Measurements from ENCODE around the gene GMPPB. TPM values are rescaled to one million over a fixed set of nuclear protein-coding genes. Genes with fewer than 3 reads are reported as not detected.
"Not testable (repeated sequence)": the region's sequence is repeated elsewhere in the genome, so short reads cannot be mapped to it uniquely, and the experiment has no call there.

Gene GMPPB
- polyA plus RNA-seq, 3 donors: 10.7 to 14.1 (median 12.8) TPM

- DNase-seq (ENCODE audit: low read depth in 3 of 3, low spot score in 2 of 3): not testable (repeated sequence)
These were observed 29.2 kb downstream of the GMPPB start for GRCh38 chr3:49694409-49695070.

DNA sequence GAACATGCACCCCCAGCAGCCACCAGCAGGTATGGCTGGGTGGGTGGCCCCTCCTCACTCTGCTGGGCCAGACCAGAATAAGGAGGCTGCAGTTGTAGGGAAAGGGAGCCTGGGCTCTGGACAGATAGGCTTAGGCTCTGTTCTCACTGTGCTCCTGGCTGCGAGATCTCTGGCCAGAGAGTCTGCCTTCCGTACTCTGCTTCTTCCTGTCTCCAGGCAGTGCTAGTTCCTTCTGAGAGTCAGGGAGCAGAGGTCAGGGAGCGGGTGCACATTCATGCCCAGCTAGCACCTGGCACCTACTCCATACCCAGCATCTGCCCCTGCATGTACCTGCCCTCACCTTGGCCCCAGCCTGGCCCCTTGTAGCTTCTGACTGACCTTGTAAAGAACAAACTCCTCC is 32.3 kb downstream of the GMPPB start:
- DNase-seq (ENCODE audit: low read depth in 3 of 3, low spot score in 2 of 3): not testable (repeated sequence)

DNA sequence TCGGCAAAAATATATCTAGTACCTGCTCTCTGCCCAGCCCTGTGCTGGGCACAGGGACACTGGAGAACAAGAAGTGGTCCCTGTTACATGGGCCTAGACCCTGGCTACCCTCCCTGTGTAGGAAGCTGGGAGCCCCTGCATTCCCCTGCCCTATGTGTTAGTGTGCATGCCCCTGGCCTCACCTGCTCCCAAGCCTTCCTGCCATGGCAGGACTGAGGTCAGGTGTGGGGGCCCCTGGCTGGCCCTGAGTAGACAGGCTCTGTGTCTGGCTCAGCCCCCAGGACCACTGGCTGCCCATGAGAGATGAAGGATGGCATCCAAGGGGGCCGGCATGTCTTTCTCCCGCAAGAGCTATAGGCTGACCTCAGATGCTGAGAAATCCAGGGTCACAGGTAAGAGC is 32.9 kb downstream of the GMPPB start:
- DNase-seq (ENCODE audit: low read depth in 3 of 3, low spot score in 2 of 3): not testable (repeated sequence)

GRCh38 chr3:49689908-49690624 is 33.7 kb downstream of the GMPPB start:
- DNase-seq (ENCODE audit: low read depth in 3 of 3, low spot score in 2 of 3): not testable (repeated sequence)

DNA sequence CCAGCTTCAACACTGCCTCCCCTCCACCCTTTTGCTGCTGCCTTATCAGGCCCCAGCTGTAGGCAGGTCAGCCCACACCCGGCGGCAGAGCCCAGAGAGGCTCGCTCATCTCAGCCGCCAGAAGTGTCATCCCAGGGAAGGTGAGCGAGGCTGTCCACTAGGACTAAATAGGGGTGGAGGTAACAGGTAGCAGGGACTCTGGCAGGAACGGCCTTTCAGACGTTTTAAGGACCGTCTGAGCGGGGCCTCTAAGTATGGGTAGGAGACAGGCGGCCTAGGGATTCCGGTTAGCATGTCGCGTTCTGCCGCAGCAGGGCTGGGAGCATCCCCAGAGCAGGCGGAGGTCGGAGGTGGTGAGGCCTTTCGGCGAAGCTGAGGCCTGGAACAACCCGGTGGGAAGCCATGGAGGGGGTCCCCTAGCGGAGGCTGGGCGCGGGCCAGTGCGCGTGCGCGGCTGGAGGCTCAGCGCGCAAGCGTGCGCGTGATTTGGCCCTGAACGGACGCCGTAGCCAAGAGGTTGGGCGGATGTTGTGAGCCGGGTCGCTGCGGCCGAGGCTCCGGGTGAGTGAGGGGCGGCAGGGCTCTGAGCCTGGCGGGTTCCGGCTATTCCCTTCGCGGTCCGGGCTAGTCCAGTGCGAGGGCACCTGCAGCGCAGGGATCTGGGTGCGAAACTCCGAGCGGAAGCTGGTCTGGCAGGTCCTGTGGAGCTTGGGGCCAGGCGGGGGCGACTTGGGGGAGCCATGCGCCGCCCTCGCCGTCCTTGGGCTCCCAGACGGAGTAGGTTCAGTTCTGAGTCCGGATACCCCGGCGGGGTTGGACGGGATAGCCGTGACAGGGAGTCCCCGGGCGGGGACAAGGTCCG is 34.5 kb downstream of the GMPPB start, which contains the start of the genes MST1 and RNF123:
Gene MST1 (minus strand): TSS at position 429 of the 862 bp plus-strand sequence. CDS start 783 bp downstream, outside the sequence.
Gene RNF123 (plus strand): TSS at position 512 of the 862 bp plus-strand sequence. CDS start 1,609 bp downstream, outside the sequence.
- DNase-seq (ENCODE audit: low read depth in 3 of 3, low spot score in 2 of 3): peak; percentile 80 to 89 (median 87)

DNA sequence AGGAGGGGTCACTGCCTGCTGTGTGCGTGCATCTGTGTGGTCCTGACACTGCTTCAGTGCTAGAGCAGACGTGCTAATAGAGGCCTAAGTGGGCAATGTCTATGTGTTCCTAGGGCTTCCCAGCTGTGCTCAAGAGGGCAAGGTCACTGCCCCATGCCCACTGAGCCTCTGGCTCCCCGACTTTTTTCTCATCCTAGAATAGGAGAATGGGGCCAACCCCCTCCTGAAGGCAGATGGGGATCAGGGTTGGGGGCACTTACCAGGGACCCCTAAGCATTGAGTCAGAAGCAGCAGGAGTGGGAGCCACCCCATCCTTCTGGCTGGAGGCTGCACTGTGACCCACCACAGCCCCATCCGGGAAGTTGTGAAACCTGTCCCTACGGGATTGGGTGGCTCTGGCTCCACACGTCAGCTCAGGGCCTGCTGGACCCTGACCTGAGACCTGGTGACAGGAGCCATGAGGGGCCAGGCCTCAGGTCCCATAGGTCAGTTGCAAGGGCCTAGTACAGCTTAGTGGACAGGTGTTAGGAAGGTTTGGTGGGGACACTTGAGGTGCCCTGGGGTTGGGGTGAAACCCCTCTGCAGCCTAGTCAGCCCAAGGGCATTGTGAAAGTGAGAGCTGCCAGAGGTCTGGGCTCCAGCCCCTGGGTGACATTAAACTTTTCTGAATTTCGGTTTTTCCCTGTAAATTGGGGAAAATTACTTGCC is 35.3 kb downstream of the GMPPB start:
- DNase-seq (ENCODE audit: low read depth in 3 of 3, low spot score in 2 of 3): not testable (repeated sequence)

DNA sequence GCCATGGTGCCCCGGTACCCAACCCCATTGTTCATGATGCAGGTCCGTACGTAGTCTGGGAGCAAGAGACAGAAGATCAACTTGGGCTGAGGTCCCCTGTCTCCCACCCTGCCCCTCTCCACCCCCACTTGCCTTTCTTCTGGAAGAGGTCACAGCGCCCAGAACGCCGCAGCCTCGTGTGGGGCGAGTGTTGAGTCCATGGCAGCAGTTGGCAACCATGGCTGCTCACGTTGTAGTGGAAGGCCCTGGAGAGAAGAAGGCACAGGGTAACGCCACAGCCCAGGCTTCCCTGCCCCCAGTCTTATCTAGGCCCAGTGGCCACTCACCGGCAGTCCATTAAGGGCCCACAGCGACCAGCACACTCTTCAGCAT is 36.3 kb downstream of the GMPPB start:
- DNase-seq (ENCODE audit: low read depth in 3 of 3, low spot score in 2 of 3): not testable (repeated sequence)

DNA sequence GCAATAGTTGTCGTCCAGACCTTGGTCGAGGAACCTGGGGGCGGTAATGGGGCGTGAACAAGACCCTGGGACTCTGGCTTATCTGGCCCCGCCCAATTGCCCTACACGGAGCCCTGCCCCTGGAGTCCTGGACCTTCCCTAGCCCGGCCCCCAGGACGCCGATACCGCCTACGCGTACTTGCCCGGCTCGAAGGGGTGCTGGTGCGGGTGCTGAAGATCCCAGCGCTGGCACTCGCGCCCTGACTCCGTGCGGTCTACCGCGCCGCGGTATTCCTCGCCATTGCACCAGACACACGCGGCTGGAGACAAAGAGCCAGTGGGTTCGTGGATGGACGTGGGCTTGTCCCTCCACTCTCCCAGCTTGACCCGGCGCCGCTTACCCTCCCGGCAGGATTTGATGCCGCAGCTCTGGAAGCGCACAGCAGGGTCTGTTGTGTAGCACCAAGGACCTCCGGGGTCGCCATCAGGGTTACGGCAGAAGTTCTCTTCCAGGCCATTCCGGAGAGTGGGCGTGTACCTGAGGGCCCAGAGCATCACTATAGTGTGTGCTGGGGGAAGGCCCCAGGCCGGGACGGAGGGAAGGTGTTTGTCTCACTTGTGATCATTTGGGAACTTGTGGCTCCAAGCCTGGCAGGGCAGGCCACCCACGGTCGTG is 36.9 kb downstream of the GMPPB start:
- peak in 1 of 3 donors; percentile 56 for DNase-seq (ENCODE audit: low read depth in 3 of 3, low spot score in 2 of 3)

- peak in 1 of 3 donors; percentile 45 for DNase-seq (ENCODE audit: low read depth in 3 of 3, low spot score in 2 of 3)
These were observed 37.4 kb downstream of the GMPPB start for GRCh38 chr3:49686346-49686745.

DNA sequence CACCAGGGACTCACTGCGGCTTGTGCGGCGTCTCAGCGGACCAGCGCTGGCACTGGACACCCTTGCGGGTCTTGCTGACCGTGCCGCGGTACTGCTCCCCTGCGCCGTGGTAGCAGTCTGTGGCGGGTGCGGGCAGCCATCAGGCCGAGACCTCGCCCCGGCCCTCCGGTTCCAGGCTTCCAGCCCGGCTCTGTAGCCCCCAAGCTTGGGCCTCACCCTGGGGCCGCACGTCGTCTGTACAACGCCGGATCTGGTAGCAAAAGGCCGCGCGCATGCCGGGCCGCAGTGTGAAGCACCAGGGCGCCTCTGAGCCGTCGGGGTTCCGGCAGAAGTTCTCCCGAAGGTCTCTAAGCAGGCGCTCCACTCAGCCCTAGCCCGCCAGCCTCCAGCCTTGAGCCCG is 37.9 kb downstream of the GMPPB start:
- not testable (repeated sequence) for DNase-seq (ENCODE audit: low read depth in 3 of 3, low spot score in 2 of 3)

GRCh38 chr3:49685103-49685502 is 38.6 kb downstream of the GMPPB start:
- not testable (repeated sequence) for DNase-seq (ENCODE audit: low read depth in 3 of 3, low spot score in 2 of 3)

DNA sequence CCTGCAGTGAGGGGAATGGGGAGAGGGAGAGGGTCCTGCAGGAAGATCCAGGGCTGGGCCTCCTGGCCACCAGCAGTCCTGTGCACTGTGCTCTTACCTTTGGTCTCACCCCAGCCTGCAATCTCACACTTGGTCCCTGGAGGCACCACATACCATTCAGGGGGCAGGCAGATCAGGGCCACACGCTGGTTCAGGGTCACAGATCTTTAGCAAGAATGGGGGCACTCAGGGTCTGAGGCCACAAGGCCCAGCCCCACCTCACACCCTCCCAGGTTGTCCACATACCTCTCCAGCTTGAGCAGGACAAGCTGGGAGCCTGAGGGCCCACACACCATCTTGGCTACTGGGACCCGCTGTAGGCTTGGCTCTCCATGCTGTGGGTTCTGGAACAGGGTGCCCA is 39.3 kb downstream of the GMPPB start:
- not testable (repeated sequence) for DNase-seq (ENCODE audit: low read depth in 3 of 3, low spot score in 2 of 3)

DNA sequence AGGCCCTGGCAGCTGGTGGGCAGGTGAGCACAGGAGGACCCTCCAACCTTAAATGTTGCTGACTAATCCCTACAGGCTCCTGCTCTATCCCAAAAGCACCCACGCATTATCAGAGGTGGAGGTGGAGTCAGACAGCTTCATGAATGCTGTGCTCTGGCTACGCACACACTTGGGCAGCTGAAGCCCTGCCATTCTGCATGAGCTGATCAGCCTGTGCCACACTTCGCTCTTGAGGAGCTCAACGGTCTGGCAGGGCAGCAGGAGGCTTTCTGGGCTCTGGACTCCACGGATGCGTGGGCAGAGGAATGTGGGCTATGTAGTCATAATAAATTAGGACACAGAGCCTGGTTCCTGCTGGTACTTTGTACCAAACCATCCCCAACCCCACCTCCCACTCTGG is 40.6 kb downstream of the GMPPB start:
- DNase-seq (ENCODE audit: low read depth in 3 of 3, low spot score in 2 of 3): no peak

- no peak for DNase-seq (ENCODE audit: low read depth in 3 of 3, low spot score in 2 of 3)
These were observed 42.2 kb downstream of the GMPPB start for GRCh38 chr3:49681543-49681942.

DNA sequence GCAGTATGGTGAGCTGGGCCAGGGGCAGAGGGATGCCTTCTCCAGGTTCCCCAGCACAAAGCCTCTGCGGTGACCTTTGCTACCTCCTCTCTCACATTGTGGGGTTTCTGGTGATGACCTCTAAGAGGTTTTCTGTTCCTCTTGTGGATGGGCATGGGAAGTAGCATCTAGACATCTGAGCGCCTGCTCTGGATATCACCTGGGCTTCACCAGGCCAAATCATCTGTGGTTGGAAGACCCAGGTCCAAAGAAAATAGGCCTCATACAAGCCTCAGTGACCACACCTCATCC is 42.6 kb downstream of the GMPPB start:
- DNase-seq (ENCODE audit: low read depth in 3 of 3, low spot score in 2 of 3): no peak

GRCh38 chr3:49680493-49681231 is 43.1 kb downstream of the GMPPB start:
- no peak for DNase-seq (ENCODE audit: low read depth in 3 of 3, low spot score in 2 of 3)

DNA sequence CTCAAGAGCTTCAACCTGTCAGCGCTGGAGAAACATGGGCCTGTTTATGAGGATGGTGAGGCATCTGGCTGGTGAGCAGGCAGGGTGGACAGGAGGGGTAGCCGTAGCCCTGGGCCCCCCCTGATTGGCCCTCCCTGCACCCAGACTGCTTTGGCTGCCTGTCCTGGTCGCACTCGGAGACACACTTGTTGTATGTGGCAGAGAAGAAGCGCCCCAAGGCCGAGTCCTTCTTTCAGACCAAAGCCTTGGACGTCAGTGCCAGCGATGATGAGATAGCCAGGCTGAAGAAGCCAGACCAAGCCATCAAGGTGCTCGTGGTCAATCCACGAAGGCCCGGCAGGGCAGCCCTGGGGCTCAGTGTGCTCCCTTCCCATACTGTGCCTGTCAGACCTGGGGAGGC is 47.8 kb downstream of the GMPPB start:
- DNase-seq (ENCODE audit: low read depth in 3 of 3, low spot score in 2 of 3): no peak

DNA sequence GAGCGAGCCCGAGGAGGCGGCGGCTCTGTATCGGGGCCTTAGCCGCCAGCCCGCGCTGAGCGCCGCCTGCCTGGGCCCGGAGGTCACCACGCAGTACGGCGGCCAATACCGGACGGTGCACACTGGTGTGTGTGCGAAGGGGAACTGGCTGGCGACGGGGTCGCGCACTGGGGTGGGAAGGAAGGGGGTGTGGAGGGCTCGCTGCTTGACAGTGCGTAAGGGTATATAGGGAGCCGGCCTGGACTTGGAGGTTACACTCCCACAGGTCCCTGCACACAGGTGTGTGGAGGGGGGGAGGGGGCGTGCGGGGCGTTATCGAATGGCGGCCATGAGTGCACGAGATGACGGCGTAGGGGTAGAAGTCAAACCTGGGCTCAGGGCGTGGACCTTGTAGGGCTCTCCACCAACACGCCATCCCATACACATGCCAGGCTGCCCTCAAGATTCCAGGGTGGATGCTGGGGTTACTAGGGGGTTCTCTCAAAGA is 49.2 kb downstream of the GMPPB start:
- no peak for DNase-seq (ENCODE audit: low read depth in 3 of 3, low spot score in 2 of 3)
